Adipose tissue (tissue), 3 donors: Measurements from ENCODE around the gene TMEM259. TPM values are rescaled to one million over a fixed set of nuclear protein-coding genes. Genes with fewer than 3 reads are reported as not detected.

ENCODE experiments used
- H3K27ac ChIP-seq: one replicate; pipeline ENCODE4 v1.5.1; 2013; ENCODE audit warnings: low read depth, low read length
- WGBS, 3 donors: extraction: QIAGEN DNeasy Blood & Tissue Kit; methylation state at CpG; one replicate each; pipeline ENCODE4 v1.1.7; 2013; 5-methylcytosine and 5-hydroxymethylcytosine counted together
- polyA plus RNA-seq, 3 donors: library from polyadenylated mRNA; stranded (reverse); fragments of 200-250 nt; gene quantifications; one replicate each; pipeline ENCODE4 v1.2.3, GENCODE V29; 2013
- donor health status: healthy with polysubstance abuse.
- donor health status: Bipolar disorder and iron deficiency.
- donor health status: healthy.

Gene TMEM259
- polyA plus RNA-seq, 3 donors, result 107 to 198 (median 126) TPM

DNA sequence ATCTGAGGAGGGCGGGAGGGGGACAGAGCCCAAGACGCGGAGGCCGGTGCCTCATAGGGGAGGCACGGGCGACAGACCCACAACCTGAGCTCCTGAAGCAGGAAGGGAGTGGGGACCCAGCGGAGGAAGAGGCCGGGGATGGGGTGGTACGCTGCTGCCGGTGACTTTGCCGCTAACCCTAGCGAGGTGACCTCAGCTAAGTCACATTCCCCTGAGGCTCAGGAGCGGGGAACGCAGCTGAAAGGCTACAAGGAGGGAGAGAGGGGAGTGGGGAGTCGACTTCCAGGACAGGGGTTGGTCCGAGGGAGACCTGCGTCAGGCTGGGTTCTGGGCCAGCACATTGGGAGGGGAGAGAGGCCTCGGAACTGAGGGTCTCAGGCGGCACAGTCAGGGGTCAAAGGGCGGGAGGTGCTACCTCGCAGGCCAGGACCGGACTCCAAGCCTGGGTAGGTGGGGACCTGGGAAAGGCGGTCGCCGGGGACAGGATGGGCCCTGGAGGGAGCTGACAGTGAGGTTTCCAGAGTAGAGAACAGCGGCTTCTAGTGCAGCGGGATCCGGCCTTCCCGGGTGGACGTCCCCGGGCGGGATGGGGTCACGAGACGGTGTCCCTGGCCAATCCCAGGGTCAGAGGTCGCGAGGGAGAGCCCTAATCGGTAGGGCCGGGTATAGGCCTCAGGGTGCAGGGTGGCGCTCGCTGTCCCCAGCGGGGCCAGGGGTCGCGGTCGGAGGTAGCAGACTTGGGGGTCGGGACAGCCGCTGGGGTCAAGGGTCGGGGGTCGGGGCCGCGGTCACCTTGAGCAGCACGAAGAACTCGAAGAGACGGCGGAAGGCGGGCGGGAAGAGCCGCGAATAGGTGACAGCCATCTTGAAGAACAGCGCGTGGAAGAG, 699 bp downstream of the TMEM259 start:
- WGBS, 3 donors, result 1 to 2% (median 1%) methylated on average over 59 to 60 of the region's 60 CpGs
- H3K27ac ChIP-seq, result no peak overlapping the region

DNA sequence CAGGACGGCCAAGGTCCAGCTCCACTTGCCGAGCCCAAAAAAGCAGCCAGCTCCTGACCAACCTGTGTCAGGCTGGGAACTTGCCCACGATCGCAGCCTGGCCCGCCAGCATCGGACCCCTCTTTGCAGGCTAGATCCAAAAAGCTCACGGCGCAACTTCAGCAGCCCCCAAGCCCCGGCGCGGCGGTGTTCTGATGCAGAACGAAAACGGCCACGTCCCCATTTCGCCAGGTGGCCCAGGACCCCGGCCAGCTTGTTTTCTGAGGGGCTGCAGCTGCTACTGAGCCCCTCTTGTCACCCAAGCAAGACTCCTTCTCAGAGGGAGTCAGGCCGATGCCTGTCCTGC, 1.3 kb downstream of the TMEM259 start:
- H3K27ac ChIP-seq, result no peak overlapping the region
- WGBS, 3 donors, result 38 to 69% (median 67%) methylated on average over 17 to 18 of the region's 18 CpGs

DNA sequence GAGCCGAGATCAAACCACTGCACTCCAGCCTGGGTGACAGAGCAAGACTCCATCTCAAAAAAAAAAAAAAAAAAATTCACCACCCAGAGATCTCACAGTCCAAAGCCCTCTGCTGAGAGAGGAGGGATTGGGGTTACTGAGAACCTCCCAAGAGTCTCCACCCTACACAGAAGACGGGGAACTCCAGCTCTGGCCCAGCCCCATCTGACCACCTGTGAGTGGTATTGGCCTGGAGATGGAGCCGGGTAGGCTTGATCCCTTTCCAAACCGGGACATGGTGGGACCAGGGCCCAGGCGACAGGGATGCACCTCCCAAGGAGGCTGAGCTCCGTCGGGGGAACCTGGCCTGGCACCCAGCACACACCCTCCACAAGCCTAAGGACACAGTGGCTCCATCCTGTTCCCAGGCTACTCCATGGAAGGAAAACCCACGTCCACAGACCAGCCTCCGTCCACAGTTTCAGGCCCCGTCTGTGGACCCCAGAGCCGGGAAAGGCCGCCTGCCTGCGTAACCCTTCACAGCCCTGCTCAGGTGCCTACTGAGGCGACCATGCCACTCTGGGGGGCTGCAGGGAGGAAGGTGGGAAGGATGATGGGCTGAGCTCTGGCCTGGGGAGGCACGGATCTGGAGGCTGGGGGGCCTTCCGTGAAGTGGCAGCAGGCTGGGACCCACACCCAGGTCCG, 1.8 kb downstream of the TMEM259 start:
- H3K27ac ChIP-seq, result no peak overlapping the region
- WGBS, 3 donors, result 27 to 59% (median 57%) methylated on average over 16 to 17 of the region's 17 CpGs

DNA sequence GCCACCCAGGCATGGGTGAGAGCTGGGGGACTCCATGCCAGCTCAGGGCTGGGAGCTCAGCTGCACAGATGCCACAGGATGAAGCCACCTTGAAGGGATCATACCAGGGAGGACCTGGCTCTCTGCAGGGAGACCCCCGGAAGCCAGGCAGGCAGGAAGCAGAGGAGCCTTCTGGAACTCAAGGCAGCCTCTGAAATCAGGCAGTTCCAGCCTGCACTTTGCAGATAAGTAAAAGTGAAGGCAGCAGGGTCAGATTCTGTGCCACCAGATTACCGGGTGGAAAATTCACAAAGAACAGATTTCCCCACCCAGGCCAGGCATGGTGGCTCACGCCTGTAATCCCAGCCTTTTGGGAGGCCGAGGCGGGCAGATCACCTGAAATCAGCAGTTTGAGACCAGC, 2.5 kb downstream of the TMEM259 start:
- H3K27ac ChIP-seq, result no peak overlapping the region
- 55 to 79% (median 76%) methylated on average over 5 of the region's 5 CpGs for WGBS, 3 donors

DNA sequence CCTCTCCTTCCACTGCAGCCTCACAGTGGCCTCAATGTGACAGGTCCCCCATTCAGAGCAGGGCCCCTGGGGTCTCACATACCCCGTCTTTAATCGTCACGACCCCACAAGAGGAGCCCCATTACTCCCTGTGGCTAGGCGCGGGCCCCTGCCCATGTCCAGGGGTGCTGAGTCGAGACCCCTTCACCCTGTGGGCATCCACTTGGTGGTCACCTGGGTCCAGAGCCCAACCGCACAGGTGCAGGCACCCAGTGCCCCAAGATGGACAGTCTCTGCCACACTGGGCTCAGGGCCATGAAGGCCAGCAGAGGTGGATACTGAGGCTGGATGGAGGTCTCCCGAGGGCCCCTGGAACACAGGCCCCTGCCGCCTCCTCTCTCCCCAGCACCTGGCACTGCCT, 3.0 kb downstream of the TMEM259 start:
- 76 to 92% (median 88%) methylated on average over 9 of the region's 9 CpGs for WGBS, 3 donors
- no peak overlapping the region for H3K27ac ChIP-seq

DNA sequence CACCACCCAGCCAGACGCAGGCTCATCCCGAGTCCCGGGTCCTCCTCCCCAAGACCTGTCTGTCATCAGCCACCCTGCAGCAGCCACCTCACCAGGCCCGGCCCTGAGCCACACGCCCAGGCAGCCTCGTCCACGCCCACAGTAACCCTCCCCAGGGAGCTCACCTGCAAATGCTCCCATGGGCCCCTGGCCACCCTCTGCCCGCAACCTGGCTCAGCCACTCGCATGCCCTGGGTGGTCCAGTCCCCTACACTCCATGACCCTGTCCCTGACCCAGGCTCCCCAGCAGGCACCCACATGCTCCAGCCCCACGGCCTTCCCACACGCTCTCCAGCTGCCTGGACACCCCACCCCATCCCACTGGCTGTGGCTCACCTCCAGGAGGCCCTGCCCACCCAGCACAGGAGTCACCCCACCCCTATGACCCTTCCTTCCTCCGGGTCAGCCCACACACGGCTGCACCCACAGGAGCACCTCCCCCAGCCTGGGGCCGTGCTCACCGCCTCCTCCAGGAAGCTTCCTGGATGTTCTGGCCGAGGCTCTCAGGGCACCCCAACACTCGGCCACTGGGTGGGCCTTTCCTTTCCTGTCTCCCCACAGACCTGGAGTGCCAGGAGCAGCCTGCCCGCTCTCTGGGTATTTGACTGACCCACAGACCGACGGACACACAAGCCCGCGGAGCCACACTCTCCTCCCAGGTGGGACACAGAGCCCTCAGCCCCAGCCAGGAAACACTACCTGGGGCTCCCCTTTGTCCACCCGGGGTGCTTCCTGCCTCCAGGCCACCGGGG, 3.6 kb downstream of the TMEM259 start:
- WGBS, 3 donors, result 34 to 61% (median 56%) methylated on average over 24 of the region's 24 CpGs
- no peak overlapping the region for H3K27ac ChIP-seq

DNA sequence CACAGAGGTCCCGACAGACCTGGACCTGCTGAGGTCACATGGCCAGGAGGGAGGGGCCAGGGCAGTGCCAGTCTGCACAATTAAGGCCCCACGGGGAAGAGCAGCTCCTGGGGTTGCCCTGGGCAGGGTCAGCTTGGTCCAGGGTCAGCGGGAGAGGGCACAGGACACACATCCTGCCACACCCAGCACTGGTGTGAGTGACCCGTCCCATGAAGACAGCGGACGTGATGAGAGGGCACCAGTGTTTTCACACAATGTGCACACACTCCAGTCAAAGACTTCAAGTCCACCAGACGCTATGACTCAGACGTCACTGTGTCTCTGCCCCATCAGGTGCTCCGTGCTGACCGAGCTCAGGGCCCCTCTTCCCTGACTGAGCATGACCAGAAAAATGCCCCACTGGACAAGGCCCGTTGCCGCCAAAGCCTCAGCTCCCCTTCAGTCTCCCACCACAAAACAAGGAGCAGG, 4.2 kb downstream of the TMEM259 start:
- WGBS, 3 donors, result 28 to 55% (median 53%) methylated on average over 12 of the region's 12 CpGs
- H3K27ac ChIP-seq, result no peak overlapping the region

DNA sequence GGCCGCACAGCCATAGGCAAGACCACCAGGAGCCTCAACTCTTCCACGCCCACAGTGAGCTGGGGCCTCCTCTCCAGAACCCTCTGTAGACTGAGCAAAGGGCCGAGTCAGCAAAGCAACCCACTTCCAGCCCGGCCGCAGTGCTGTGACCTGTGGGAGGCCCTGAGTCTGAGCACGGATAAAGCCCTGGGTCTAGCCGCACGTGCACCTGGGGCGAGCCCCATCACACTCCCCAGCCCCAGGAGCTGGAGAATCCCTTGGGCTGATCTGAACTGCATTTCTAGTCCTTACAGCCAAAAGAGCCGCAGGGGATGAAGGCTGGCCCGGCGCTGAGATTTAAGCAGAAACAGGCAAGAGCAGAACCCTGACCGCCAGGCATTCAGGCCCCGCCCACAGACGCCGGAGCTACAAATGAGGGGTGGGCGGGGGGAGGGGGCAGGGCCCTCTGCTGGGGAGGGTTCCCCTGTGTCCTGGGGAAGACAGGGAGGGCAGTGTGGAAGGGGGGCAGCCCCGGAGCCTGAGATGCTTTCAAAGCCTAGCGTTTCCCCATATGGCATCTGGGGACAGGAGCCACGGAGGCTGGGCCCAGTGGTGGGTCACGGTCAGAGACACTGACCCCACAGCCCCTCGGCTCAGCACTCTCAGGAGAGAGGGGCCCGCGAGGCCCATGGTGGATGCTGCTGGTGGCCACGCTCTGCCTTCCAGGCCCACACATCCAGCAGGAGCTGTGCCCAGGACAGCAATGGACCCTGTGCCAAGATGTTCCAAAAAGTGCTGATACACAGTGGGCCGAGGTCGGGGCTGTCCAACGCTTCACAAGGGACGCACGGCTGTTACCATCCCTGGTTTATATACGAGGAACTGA, 4.9 kb downstream of the TMEM259 start:
- H3K27ac ChIP-seq, result no peak overlapping the region
- WGBS, 3 donors, result 53 to 70% (median 56%) methylated on average over 31 of the region's 31 CpGs

DNA sequence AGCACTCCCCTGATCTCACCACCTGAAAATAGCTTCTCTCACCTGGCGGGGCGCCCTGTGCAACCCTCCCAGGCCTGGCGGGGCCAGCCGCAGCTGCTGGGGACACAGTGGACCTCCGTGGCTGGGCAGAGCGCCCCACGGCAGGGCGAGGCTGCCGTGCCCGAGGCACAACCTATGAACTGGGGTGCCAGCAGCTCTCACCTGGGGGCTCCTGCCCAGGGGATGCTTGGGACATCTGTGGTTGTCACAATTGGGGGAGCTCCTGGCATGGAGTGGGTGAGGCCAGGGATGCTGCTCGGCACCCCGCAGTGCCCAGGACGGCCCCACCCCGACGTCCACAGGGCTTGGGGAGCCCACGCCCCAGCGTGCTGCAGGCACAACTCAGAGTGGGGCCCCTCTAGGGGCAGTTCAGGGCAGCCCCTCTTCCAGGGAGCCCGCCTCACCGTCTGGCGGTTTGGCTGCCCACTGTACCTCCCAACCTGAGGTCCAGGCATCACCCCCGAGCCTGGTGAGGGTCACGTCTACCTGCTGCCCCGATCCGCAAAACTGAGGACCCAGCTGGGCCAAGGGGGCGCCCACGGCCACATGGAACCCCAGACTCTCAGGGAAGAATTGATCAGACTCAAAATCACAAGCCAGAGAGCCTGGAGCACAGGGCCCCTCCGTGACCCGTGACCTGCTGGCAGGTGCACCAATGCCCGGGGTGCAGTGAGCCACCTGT, 5.7 kb downstream of the TMEM259 start:
- 86 to 90% (median 89%) methylated on average over 24 to 29 of the region's 29 CpGs for WGBS, 3 donors
- no peak overlapping the region for H3K27ac ChIP-seq

DNA sequence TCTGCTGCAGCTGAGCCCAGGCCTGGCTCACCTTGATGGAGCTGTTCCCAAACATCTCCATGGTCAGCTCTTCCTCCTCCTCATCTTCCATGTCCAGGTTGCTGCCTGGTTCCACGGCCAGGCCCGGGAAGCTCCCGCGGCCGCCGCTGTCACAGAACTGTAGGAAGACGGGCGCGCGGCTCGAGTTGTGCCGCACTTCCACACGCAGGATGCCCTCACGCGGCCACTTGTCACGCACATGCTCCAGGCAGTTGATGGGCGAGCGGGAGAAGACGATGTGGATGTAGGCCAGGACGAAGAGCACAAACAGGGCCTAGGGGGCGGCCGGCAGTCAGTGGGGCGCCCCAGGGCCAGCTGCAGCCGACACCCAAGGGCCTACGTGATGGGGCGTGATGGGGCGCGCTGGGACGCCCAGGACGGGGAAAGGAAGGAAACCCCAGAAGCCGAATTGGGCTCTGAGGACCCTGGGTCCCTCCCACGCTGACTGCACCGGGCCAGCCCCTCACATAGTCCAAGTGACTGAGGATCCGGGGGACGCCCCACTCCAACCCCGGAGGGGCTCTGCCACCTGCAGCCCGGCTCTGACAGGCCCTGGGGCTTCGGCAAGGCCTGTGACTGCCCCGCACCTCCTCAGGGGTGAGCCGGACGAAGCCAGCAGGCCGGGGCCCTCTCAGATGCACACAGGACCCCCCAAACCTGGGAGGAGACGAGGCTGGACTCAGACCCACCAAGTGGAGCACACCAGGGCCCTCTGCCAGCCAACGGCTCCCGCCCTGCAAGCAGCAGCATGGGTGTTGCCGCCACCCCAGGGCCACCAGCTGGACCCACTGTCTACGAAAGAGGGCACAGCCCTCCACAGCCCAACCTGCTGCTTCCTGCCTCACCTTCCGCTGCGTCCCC, 6.5 kb downstream of the TMEM259 start:
- no peak overlapping the region for H3K27ac ChIP-seq
- WGBS, 3 donors, result 93 to 95% (median 94%) methylated on average over 44 to 49 of the region's 49 CpGs

DNA sequence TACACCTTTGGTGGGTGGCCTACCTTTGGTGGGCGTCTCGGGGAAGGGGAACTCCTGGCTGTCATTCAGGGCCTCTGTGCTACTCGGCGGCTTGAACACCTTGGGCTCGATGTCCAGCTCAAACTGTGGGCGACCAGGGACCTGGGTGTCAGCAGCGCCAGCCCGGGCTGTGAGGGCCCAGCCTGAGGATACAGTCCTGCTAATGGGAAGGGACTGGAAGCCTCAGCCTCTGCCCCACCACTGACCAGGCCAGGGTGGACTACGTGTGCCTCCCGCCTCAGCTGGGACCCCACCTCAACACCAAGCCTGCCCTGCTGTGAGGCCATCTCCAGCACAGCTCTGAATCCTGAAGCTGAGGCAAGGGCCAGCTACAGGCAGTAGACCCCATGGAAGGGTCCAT, 7.7 kb downstream of the TMEM259 start:
- 89 to 93% (median 93%) methylated on average over 10 of the region's 10 CpGs for WGBS, 3 donors
- H3K27ac ChIP-seq, result no peak overlapping the region

DNA sequence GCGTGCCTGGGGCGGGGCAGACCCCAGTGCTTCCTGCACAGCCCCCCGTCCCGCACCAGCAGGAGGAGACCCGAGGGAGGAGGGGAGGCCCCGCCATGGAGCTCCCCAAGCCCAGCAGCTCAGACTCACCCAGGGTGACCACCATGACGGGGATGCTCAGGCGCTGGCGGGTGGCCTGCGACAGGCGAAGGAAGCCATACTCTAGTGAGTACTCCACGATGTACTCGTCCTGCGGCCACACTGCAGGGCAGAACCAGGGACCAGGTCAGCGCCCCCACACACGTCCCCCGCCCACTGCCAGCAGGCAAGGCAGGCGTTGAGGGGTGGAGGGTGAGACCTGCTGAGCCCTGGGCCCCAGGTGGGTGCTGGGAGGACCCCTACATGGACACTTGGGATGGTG, 8.6 kb downstream of the TMEM259 start:
- WGBS, 3 donors, result 91 to 95% (median 93%) methylated on average over 16 to 18 of the region's 18 CpGs

DNA sequence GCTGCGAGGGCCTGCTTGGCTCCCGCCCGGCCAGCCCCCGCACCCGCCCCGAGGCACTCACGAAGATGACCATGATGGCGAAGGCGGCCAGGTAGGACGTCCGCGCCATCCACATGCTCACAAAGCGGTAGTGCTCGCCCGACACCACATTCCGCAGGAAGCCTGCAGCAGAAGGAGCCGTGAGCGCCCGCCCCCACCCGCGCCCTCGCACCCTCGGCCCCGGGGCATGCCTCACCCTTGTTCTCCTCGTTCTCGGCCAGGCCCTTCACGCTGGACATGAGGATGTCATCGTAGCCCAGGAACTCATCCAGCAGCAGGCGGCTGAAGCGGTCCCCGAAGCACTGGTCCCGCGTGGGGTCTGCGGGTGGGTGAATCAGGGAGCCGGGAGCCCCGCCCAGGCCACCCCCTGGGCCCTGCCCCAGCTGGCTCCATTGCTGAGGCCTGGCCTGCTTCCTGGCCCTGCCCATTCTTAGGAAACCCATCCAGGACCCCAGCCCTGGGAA, 9.0 kb downstream of the TMEM259 start:
- WGBS, 3 donors, result 91 to 96% (median 93%) methylated on average over 35 to 36 of the region's 36 CpGs

More for the DNA sequence above, 8.6 kb downstream of the TMEM259 start:
- no peak overlapping the region for H3K27ac ChIP-seq

DNA sequence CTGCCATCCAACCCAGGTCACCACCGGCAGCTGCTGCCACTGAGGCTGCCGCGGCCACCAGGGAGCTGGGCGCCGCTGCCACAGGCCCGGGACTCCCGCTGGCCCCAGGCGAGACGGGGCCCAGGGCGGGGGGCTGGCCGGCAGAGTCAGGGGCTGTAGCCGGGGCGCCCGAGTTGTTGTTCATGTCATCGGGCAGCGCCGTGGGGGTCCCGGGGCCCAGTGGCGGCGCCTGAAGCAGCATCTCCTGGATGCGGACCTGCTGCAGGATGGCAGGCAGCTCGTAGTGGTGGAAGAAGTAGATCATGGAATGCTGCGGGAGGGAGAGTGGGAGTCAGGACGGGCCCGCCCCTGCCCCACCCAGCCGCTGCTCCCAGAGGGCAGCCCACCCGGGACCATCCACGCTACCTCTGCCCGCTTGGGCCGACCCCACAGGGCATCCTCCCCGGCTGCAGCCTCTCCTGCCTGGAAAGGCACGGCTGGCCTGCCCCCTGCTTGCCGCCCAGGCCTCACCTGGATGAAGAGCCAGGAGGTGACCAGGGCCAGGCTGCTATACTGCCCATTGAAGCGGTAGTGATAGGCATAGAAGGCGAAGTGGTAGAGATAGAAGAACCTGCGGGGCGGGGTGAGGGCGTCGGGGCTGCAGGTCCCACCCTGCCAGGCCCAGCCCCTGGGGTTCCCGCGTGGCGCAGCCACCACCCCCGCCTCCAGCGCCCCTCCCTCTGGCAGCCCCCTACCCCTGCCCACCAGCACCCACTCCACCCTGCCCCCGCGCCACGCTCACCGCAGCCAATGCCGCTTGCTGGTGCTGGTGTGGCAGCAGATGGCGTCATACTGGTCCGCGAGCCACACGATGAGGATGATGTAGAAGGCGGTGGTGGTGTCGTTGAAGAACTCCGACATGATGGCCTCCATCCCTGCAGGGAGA, 10.1 kb downstream of the TMEM259 start:
- 91 to 96% (median 93%) methylated on average over 52 to 56 of the region's 56 CpGs for WGBS, 3 donors
- H3K27ac ChIP-seq, result no peak overlapping the region

More for the DNA sequence above, 9.0 kb downstream of the TMEM259 start:
- H3K27ac ChIP-seq, result no peak overlapping the region

DNA sequence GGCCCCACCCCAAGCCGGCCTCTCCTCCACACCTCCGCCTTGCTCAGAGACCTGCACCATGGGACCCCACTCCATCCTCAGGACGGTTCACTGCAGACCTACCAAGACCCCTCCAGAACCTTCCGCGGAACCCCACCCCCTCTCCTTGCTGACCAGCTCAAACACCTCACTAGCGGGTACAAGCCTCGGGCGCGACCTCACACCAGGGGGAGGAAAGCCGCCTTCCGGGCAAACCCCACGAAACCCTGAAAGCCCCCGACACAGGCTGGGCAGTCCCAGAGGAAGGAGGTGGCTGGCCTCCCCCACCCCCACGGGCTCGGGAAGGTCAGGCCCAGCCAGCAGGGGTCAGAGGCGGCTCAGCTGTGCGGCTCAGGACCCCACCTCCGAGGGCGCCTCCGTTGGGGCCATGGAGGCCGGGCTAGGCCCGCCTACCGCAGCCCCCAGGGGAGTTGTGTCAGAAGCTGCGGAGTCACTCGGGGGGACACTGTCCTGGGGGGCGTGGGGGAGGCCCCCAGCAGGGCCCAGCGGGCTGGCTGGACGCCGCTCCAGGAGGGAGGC, 10.9 kb downstream of the TMEM259 start:
- no peak overlapping the region for H3K27ac ChIP-seq
- 77 to 81% (median 77%) methylated on average over 20 to 29 of the region's 29 CpGs for WGBS, 3 donors
